Keratinocyte (primary cell): ENCODE results near the gene CYB561A3. TPM values are rescaled to one million over a fixed set of nuclear protein-coding genes. Genes with fewer than 3 reads are reported as not detected.

Experiments
- DNase-seq: peaks from one replicate; pipeline ENCODE4 v3.0.0-alpha.2; 2011; ENCODE audit warnings: low read depth, missing footprints, low spot score
- FAIRE-seq: peaks from 2 replicates; lab custom pipeline; 2011; peaks lifted over from hg19 to GRCh38; lab: Jason Lieb, UNC
- H2AFZ ChIP-seq: 2 replicates; pipeline ENCODE4 v1.6.0; 2012; ENCODE audit warnings: low read length, control low read depth, inconsistent platforms; ENCODE audit not compliant: control insufficient read depth
- H3K27ac ChIP-seq: 2 replicates; pipeline ENCODE4 v1.5.1; 2011; ENCODE audit warnings: low read length; ENCODE audit not compliant: control insufficient read depth, insufficient read depth
- H3K27me3 ChIP-seq: 3 replicates; pipeline ENCODE4 v1.6.0; 2011; ENCODE audit warnings: low read length; ENCODE audit not compliant: control insufficient read depth, insufficient read depth; ENCODE audit errors: extremely low read depth
- H3K36me3 ChIP-seq, 2 experiments: 2 replicates in 1 of 2; 3 replicates in 1 of 2; pipeline ENCODE4 v1.5.1; 2011; ENCODE audit warnings: low read length in 2 of 2, mild to moderate bottlenecking in 1 of 2; ENCODE audit not compliant: control insufficient read depth in 2 of 2, insufficient read depth in 2 of 2; ENCODE audit errors: extremely low read depth in 1 of 2
- H3K4me1 ChIP-seq: 3 replicates; pipeline ENCODE4 v1.5.1; 2011; ENCODE audit warnings: low read length; ENCODE audit not compliant: control insufficient read depth, insufficient read depth; ENCODE audit errors: extremely low read depth
- H3K4me2 ChIP-seq: 3 replicates; pipeline ENCODE4 v1.6.0; 2011; ENCODE audit warnings: low read depth, low read length; ENCODE audit not compliant: control insufficient read depth, insufficient read depth; ENCODE audit errors: extremely low read depth
- H3K4me3 ChIP-seq, 3 experiments: fragments of 200-600 bp in 1 of 3; sonication (generic) in 1 of 3; 2 replicates in 2 of 3; 3 replicates in 1 of 3; pipeline ENCODE4 v1.5.1; 2011 to 2016; ENCODE audit warnings: low read length in 3 of 3, mild to moderate bottlenecking in 3 of 3, control low read depth in 2 of 3, inconsistent platforms in 1 of 3, low read depth in 1 of 3, mixed read lengths in 1 of 3, mixed run types in 1 of 3, moderate library complexity in 1 of 3; ENCODE audit not compliant: control insufficient read depth in 2 of 3, insufficient read depth in 2 of 3; ENCODE audit errors: extremely low read depth in 1 of 3
- H3K79me2 ChIP-seq: 2 replicates; pipeline ENCODE4 v1.6.0; 2012; ENCODE audit warnings: low read length; ENCODE audit not compliant: control insufficient read depth, insufficient read depth
- H3K9ac ChIP-seq: 3 replicates; pipeline ENCODE4 v1.6.0; 2011; ENCODE audit warnings: low read length; ENCODE audit not compliant: control insufficient read depth, insufficient read depth; ENCODE audit errors: extremely low read depth
- H3K9me1 ChIP-seq: 3 replicates; pipeline ENCODE4 v1.6.0; 2011; ENCODE audit warnings: low read length; ENCODE audit not compliant: control insufficient read depth, insufficient read depth; ENCODE audit errors: extremely low read depth
- H3K9me3 ChIP-seq: 2 replicates; pipeline ENCODE4 v1.5.1; 2012; ENCODE audit warnings: low read depth, low read length; ENCODE audit not compliant: control insufficient read depth
- H4K20me1 ChIP-seq: 3 replicates; pipeline ENCODE4 v1.6.0; 2011; ENCODE audit warnings: low read length; ENCODE audit not compliant: control insufficient read depth, insufficient read depth; ENCODE audit errors: extremely low read depth
- EZH2 ChIP-seq: IDR thresholded peaks from one replicate; pipeline ENCODE4 v1.6.1; 2012; ENCODE audit warnings: inconsistent platforms, mild to moderate bottlenecking, low read length, moderate library complexity
- dilution Hi-C: fragments of 300-500 bp; cut with MboI; formaldehyde crosslinking; loops from one replicate; pipeline ENCODE4 v1.7.0; 2020; ENCODE audit warnings: low sequenced_read_pairs; ENCODE audit not compliant: extremely low pct_ligation_motif_present
- polyA plus RNA-seq, 5 experiments: library from polyadenylated mRNA; depleted of rRNA in 3 of 5; stranded (reverse) in 3 of 5; stranded (forward) in 1 of 5; unstranded in 1 of 5; fragments of >200 nt; gene quantifications; 1 replicate in 1 of 5; 2 replicates in 3 of 5; 3 replicates in 1 of 5; pipeline versions ENCODE4 v1.2.1 to v1.2.3, GENCODE V29; 2011 to 2012; ENCODE audit warnings: missing spikeins in 2 of 5, low read depth in 1 of 5, low replicate concordance in 1 of 5
- TF ChIP-seq, protein P1 (sequence below), 3 experiments: IDR thresholded peaks in 1 of 3; conservative IDR thresholded peaks in 1 of 3; optimal IDR thresholded peaks in 1 of 3; 2 replicates in 2 of 3; 3 replicates in 1 of 3; pipeline versions ENCODE3 to v1.5.1; 2011; ENCODE audit warnings: low read length in 3 of 3, mild to moderate bottlenecking in 3 of 3, moderate library complexity in 2 of 3, control low read depth in 1 of 3, inconsistent platforms in 1 of 3; ENCODE audit not compliant: insufficient read depth in 2 of 3; ENCODE audit errors: extremely low read depth in 1 of 3

Gene CYB561A3
- polyA plus RNA-seq, 1 donor (not counting 4 experiments of a cell fraction or from before 2014, with no cell fraction given): 42.3 TPM

DNA sequence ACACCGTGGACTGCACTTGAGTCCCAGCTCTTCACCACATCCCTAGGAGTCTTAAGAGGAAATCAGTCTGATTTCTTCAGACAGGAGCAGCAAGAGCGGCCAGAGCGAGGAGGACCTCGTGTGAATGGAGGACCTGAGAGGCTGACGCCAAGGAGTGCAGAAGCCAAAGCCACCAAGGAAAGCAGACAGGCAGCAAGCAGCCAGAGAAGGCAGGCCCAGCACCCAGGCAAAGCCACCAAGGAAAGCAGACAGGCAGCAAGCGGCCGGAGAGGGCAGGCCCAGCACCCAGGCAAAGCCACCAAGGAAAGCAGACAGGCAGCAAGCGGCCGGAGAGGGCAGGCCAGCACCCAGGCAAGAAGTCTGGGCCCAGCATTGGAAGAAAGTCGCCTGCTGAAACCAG, 11.8 kb downstream of the CYB561A3 start:
- no peaks in the 10 kb centered on the region for H3K9me3 ChIP-seq
- H3K79me2 ChIP-seq: no peaks in the 10 kb centered on the region
- no peaks in the 10 kb centered on the region for H4K20me1 ChIP-seq
- H3K4me2 ChIP-seq: no peak overlapping the region
- H3K9me1 ChIP-seq: peaks cover 2% of the 10 kb centered on the region
- H3K4me1 ChIP-seq: peaks cover 5% of the 10 kb centered on the region
- H3K9ac ChIP-seq: no peak overlapping the region
- dilution Hi-C loops: no loop called here
- no peak overlapping the region for H2AFZ ChIP-seq
- TF ChIP-seq EZH2: no peak
- TF ChIP-seq, protein P1, sequence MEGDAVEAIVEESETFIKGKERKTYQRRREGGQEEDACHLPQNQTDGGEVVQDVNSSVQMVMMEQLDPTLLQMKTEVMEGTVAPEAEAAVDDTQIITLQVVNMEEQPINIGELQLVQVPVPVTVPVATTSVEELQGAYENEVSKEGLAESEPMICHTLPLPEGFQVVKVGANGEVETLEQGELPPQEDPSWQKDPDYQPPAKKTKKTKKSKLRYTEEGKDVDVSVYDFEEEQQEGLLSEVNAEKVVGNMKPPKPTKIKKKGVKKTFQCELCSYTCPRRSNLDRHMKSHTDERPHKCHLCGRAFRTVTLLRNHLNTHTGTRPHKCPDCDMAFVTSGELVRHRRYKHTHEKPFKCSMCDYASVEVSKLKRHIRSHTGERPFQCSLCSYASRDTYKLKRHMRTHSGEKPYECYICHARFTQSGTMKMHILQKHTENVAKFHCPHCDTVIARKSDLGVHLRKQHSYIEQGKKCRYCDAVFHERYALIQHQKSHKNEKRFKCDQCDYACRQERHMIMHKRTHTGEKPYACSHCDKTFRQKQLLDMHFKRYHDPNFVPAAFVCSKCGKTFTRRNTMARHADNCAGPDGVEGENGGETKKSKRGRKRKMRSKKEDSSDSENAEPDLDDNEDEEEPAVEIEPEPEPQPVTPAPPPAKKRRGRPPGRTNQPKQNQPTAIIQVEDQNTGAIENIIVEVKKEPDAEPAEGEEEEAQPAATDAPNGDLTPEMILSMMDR (optimal IDR thresholded peaks at IDR 0.05 in 1 of 3, IDR thresholded peaks at IDR 0.05 in 1 of 3, conservative IDR thresholded peaks at IDR 0.05 in 1 of 3; ENCODE audit: extremely low read depth in 1 of 3, insufficient read depth in 2 of 3, low read length in 3 of 3): no peak
- peaks cover 28% of the 10 kb centered on the region in 2 experiments for H3K36me3 ChIP-seq
- no peak for FAIRE-seq
- H3K27me3 ChIP-seq: no peaks in the 10 kb centered on the region
- no peak overlapping the region for H3K27ac ChIP-seq
- no peak for DNase-seq
- H3K4me3 ChIP-seq: no peak overlapping the region

DNA sequence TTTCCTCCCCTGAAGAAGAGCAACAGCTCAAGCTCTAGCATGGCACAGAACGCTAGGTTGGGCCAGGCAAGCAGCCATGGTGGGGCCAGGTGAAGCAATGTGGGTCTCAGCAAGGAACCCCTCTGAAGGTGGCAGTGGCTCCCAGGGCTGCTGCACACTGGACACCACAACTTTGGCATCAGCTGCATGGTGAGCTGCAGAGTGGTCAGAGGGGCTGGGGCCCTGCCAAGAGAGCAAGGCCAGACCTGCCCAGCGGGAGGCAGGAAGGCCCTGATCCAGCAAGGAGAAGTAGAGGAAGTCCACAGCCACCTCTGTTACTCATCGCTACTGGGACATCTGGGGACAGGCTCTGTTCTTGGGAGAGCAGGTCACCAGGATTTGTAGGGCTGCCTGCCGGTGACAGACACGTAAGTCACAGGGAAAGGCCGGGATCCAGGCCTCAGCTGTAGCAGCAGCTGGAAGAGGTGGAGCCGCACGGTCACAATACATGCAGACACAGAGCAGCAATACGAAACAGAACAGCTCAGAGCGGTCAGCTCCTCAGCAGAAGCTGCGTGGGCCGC, 12.4 kb downstream of the CYB561A3 start:
- peaks cover 5% of the 10 kb centered on the region for H3K4me1 ChIP-seq
- H3K4me3 ChIP-seq: no peak overlapping the region
- H3K27me3 ChIP-seq: no peaks in the 10 kb centered on the region
- no peak overlapping the region for H3K4me2 ChIP-seq
- peaks cover 2% of the 10 kb centered on the region for H3K9me1 ChIP-seq
- no peak overlapping the region for H2AFZ ChIP-seq
- H4K20me1 ChIP-seq: no peaks in the 10 kb centered on the region
- H3K36me3 ChIP-seq: peaks cover 28% of the 10 kb centered on the region in 2 experiments
- no peaks in the 10 kb centered on the region for H3K9me3 ChIP-seq
- H3K79me2 ChIP-seq: no peaks in the 10 kb centered on the region
- dilution Hi-C loops: no loop called here
- H3K27ac ChIP-seq: no peak overlapping the region
- FAIRE-seq (no peak), DNase-seq (no peak)
- TF ChIP-seq, protein P1 (optimal IDR thresholded peaks at IDR 0.05 in 1 of 3, IDR thresholded peaks at IDR 0.05 in 1 of 3, conservative IDR thresholded peaks at IDR 0.05 in 1 of 3; ENCODE audit: extremely low read depth in 1 of 3, insufficient read depth in 2 of 3, low read length in 3 of 3): no peak
- TF ChIP-seq EZH2: no peak
- no peak overlapping the region for H3K9ac ChIP-seq
